GM21381 (cell line): ENCODE results near the gene MKRN3.

Experiments
- ATAC-seq: cut with Tn5 transposase; IDR thresholded peaks from one replicate; pipeline ENCODE4 v1.9.1; 2021; ENCODE audit warnings: mild to moderate bottlenecking, moderate library complexity; ENCODE audit not compliant: unreplicated experiment

MKRN3 gene

GRCh38 chr15:23565395-23566070, at the start of gene MKRN3:
MKRN3 (plus strand) TSS chr15:23565674; CDS start chr15:23565783, 109 bp downstream.
- ATAC-seq: no peak

- ATAC-seq: no peak
These were observed 48.6 kb upstream of the MKRN3 start for GRCh38 chr15:23516866-23517265.

GRCh38 chr15:23518104-23518503, 47.4 kb upstream of the MKRN3 start:
- no peak for ATAC-seq

- ATAC-seq: no peak
These were observed 40.7 kb upstream of the MKRN3 start for GRCh38 chr15:23524816-23525215.

- no peak for ATAC-seq
These were observed 35.6 kb upstream of the MKRN3 start for GRCh38 chr15:23529891-23530290.

GRCh38 chr15:23532024-23532423, 33.5 kb upstream of the MKRN3 start:
- no peak for ATAC-seq

GRCh38 chr15:23536659-23537058, 28.8 kb upstream of the MKRN3 start:
- ATAC-seq: no peak

- ATAC-seq: no peak
These were observed 26.8 kb upstream of the MKRN3 start for GRCh38 chr15:23538648-23539047.

- no peak for ATAC-seq
These were observed 25.6 kb upstream of the MKRN3 start for GRCh38 chr15:23539892-23540291.

- no peak for ATAC-seq
These were observed 19.3 kb upstream of the MKRN3 start for GRCh38 chr15:23546158-23546557.

GRCh38 chr15:23548071-23548470, 17.4 kb upstream of the MKRN3 start:
- no peak for ATAC-seq

- no peak for ATAC-seq
These were observed 3.6 kb upstream of the MKRN3 start for GRCh38 chr15:23561914-23562313.

- no peak for ATAC-seq
These were observed 566 bp upstream of the MKRN3 start for GRCh38 chr15:23564821-23565394.

- ATAC-seq: no peak
These were observed 639 bp downstream of the MKRN3 start for GRCh38 chr15:23566071-23566554.

- no peak for ATAC-seq
These were observed 1.2 kb downstream of the MKRN3 start for GRCh38 chr15:23566651-23567050.

- ATAC-seq: no peak
These were observed 2.4 kb downstream of the MKRN3 start for GRCh38 chr15:23567921-23568320.

GRCh38 chr15:23569151-23569925, 3.9 kb downstream of the MKRN3 start:
- no peak for ATAC-seq

GRCh38 chr15:23570486-23570885, 5.0 kb downstream of the MKRN3 start:
- no peak for ATAC-seq

GRCh38 chr15:23572844-23573243, 7.4 kb downstream of the MKRN3 start:
- ATAC-seq: no peak

GRCh38 chr15:23574742-23575141, 9.3 kb downstream of the MKRN3 start:
- no peak for ATAC-seq

GRCh38 chr15:23576061-23576460, 10.6 kb downstream of the MKRN3 start:
- no peak for ATAC-seq
